ENCODE data around the gene TMEM40. TPM values are rescaled to one million over a fixed set of nuclear protein-coding genes. Genes with fewer than 3 reads are reported as not detected.
"Not testable (repeated sequence)": the region's sequence is repeated elsewhere in the genome, so short reads cannot be mapped to it uniquely, and the experiment has no call there.

Gene TMEM40
- total RNA-seq, 2 experiments from 2014 or later, result not detected

DNA sequence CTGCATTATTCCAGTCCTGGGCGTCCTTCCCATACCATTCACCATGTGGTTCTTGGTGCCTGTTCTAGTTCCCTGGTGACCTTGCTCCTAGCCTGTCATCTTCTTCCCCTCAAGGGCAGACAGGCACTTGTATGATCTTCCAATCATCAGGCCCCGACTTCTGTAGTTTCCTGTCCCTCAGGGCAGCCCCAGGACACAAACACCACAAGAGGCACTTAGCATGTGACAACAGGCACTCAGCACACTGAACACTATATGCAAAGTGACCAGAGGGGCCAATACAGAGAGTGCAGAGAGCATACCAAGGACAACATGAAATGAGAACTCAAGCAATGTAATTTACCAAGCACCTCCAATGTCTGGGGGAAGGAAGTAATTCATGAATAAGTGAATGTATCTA is 17.9 kb downstream of the TMEM40 start:
- Mint-ChIP-seq H3K9me3 (no peaks in the 10 kb centered on the region), H3K27me3 (ENCODE audit: low read depth) (no peaks in the 10 kb centered on the region), H3K36me3 (ENCODE audit: low read depth) (no peaks in the 10 kb centered on the region), H3K4me3 (no peak overlapping the region), H3K27ac (no peak overlapping the region), H3K4me1 (ENCODE audit: low read depth) (no peaks in the 10 kb centered on the region)
- DNase-seq, result no peak
- intact Hi-C loops (cut with micrococcal nuclease), result no loop called here
- CTCF ChIA-PET, result no interaction called here

DNA sequence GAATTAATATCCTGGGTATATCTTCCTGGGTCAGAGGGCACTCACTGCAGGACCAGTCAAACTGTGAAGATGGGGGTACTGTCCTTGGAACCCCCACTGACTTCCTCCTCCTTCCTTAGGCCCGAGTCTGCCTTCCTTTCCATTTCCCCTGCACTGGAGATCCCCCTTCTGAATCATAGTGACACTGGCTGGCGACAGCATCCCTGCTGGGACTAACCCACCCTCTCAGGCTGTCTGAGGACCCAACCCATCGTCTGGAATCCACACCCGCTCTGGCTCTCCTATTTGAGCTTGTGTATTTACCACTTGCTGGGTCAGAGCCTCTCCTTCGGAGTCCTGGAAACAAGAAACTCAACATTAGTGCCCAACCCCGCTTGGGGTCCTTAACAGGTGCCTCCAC is 21.2 kb downstream of the TMEM40 start:
- CTCF ChIA-PET, result no interaction called here
- no peak overlapping the region for H3K4me3 Mint-ChIP-seq
- intact Hi-C loops (cut with micrococcal nuclease), result no loop called here
- no peaks in the 10 kb centered on the region for H3K9me3 Mint-ChIP-seq
- no peak overlapping the region for H3K27ac Mint-ChIP-seq
- H3K27me3 Mint-ChIP-seq (ENCODE audit: low read depth), result no peaks in the 10 kb centered on the region
- no peaks in the 10 kb centered on the region for H3K4me1 Mint-ChIP-seq (ENCODE audit: low read depth)
- no peak for DNase-seq
- no peaks in the 10 kb centered on the region for H3K36me3 Mint-ChIP-seq (ENCODE audit: low read depth)

DNA sequence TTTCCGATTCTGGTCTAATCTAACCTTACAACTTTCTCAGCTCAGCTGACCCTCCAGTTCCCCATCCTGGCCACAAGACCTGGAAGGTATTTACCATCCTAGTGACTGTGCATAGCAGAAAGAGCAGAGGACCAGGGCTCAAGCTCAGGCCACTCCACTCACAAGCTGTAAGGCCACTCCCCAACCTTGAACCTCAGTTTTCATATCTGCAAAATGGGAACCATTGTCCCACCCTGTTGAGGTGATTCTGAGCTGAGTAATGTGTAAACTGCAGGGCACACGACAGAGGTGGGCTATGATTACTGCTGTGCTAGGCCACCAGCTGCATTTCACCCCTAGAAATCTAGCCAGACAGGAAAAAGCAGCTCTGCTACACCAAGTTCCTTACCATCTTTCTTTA is 21.7 kb downstream of the TMEM40 start:
- CTCF ChIA-PET, result interaction anchor here (0.6 kb wide), 1 partner anchor 1401 kb away, joined by 4 read pairs; no protein-coding TSS in a partner anchor
- Mint-ChIP-seq H3K36me3 (ENCODE audit: low read depth) (no peaks in the 10 kb centered on the region), H3K4me3 (no peak overlapping the region), H3K9me3 (no peaks in the 10 kb centered on the region), H3K27me3 (ENCODE audit: low read depth) (no peaks in the 10 kb centered on the region), H3K27ac (no peak overlapping the region), H3K4me1 (ENCODE audit: low read depth) (no peaks in the 10 kb centered on the region)
- no peak for DNase-seq
- intact Hi-C loops (cut with micrococcal nuclease), result no loop called here

DNA sequence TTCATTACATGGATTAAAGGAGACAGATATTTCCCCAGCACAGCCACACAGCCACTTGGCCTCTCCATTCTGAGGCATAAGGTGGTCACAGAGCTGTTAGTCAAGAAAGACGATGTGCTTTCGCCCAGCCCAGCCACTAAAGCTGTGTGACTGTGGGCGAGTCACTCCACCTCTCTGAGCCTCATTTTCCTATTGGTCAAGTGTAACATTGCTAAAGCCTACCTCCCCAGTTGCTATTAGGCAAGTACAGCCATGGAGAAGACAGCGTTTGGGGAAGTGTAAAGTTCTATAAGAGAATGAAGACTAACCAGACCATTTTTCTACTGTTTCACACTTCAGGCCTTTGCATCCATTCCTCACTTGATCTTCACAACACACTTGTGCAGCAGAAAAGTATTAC is 24.1 kb downstream of the TMEM40 start:
- intact Hi-C loops (cut with micrococcal nuclease), result no loop called here
- Mint-ChIP-seq H3K4me1 (ENCODE audit: low read depth) (no peaks in the 10 kb centered on the region), H3K4me3 (no peak overlapping the region), H3K36me3 (ENCODE audit: low read depth) (no peaks in the 10 kb centered on the region), H3K9me3 (no peaks in the 10 kb centered on the region), H3K27ac (no peak overlapping the region), H3K27me3 (ENCODE audit: low read depth) (no peaks in the 10 kb centered on the region)
- CTCF ChIA-PET, result interaction anchor here (1.4 kb wide), 1 partner anchor 15 kb away, joined by 6 read pairs; no protein-coding TSS in a partner anchor
- DNase-seq, result no peak

DNA sequence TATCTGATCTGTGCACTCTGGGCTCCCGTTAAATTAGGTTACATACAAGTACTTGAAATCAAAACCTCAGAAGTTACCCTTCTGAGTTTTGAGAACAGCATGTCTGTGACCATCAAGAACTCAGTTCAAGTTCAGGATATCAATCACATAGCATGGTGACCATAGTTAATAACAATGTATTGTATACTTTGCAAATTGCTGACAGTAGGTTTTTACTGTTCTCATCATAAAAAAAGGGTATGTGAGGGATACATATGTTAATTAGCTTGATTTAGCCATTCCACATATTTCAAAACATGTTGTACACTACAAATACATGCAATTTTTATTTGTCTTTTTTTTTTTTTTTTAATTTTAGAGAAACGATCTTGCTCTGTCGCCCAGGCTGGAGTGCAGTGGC is 25.5 kb downstream of the TMEM40 start:
- Mint-ChIP-seq H3K27ac (no peak overlapping the region), H3K36me3 (ENCODE audit: low read depth) (no peaks in the 10 kb centered on the region), H3K4me3 (no peak overlapping the region), H3K4me1 (ENCODE audit: low read depth) (no peaks in the 10 kb centered on the region), H3K9me3 (no peaks in the 10 kb centered on the region), H3K27me3 (ENCODE audit: low read depth) (no peaks in the 10 kb centered on the region)
- DNase-seq, result no peak
- CTCF ChIA-PET, result no interaction called here
- intact Hi-C loops (cut with micrococcal nuclease), result no loop called here

DNA sequence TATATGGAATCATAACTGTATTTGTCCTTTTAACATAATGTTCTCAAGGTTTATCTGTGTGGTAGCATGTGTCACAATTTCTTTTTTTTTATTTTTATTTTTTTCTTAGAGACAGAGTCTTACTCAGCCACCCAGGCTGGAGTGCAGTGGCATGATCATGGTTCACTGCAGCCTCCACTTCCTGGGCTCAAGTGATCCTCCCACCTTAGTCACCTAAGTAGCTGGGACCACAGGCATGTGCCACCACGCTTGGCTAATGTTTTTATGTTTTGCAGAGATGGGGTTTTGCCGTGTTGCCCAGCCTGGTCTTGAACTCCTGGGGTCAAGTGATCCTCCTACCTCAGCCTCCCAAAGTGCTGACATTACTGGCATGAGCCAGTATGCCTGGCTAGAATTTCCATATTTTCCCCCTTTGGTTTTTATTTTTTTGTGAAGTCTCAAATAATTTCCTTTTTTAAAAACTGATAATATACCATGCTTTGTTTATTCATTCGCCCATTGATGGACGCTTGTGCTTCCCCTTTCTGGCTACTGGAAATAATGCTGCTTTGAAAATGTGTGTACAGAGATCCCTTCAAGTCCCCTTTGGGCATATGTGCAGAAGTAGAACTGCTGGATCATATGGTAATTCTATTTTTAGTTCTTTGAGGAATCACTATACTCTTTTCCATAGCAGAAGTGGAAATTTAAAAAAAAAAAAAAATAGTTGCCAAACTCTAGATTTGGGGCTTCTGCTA is 28.4 kb downstream of the TMEM40 start:
- H3K27ac Mint-ChIP-seq, result no peak overlapping the region
- H3K4me1 Mint-ChIP-seq (ENCODE audit: low read depth), result no peaks in the 10 kb centered on the region
- no peak for DNase-seq
- intact Hi-C loops (cut with micrococcal nuclease), result no loop called here
- no peaks in the 10 kb centered on the region for H3K27me3 Mint-ChIP-seq (ENCODE audit: low read depth)
- no peaks in the 10 kb centered on the region for H3K9me3 Mint-ChIP-seq
- CTCF ChIA-PET, result no interaction called here
- no peak overlapping the region for H3K4me3 Mint-ChIP-seq
- H3K36me3 Mint-ChIP-seq (ENCODE audit: low read depth), result no peaks in the 10 kb centered on the region

DNA sequence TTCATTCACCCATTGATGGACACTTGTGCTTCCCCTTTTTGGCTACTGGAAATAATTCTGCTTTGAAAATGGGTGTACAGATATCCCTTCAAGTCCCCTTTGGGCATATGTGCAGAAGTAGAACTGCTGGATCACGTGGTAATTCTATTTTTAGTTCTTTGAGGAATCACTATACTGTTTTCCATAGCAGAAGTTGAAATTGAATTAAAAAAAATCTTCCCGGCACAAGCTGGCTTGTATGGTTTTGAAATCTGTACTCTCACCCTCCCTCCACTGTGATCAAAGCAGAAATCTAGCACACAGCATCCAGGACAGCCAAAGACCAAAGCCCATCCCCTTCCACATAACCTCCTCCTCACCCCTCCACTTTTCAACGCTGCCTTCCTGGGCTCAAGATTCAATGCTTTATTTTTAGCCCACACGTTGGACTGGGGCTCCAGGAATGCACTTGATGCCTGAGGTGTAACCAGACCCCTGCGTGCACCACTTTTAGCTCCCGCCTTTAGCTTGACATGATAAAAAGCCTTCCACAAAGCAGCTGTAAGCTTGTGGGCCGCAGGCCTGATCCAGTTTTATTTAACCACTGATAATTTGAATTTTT is 29.9 kb downstream of the TMEM40 start:
- no peaks in the 10 kb centered on the region for H3K36me3 Mint-ChIP-seq (ENCODE audit: low read depth)
- no peaks in the 10 kb centered on the region for H3K9me3 Mint-ChIP-seq
- no peaks in the 10 kb centered on the region for H3K4me1 Mint-ChIP-seq (ENCODE audit: low read depth)
- no peak overlapping the region for H3K27ac Mint-ChIP-seq
- no peaks in the 10 kb centered on the region for H3K27me3 Mint-ChIP-seq (ENCODE audit: low read depth)
- DNase-seq, result no peak
- CTCF ChIA-PET, result interaction anchor here (1.2 kb wide), 1 partner anchor 20 kb away, joined by 4 read pairs; no protein-coding TSS in a partner anchor
- intact Hi-C loops (cut with micrococcal nuclease), result no loop called here
- no peak overlapping the region for H3K4me3 Mint-ChIP-seq

DNA sequence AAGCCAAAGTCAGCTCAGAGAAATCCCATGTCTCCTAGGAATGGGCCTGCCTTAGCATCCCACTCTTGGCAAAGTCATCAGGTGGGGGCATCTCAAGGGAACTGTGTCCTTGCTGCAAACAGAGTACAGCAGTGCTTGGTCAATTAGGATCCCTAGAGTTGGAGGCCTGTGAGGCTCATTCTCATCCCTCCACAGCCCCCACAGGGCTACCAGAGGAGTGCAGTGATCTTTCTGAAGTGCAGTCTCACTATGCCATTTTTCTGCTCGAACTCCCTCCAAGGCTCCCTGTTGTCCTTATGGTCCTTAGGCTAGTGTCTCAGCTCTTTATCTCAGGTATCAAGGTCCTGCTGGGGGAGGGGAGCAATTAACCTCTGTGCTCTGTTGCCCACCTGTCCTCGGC is 31.1 kb downstream of the TMEM40 start:
- no peaks in the 10 kb centered on the region for H3K4me1 Mint-ChIP-seq (ENCODE audit: low read depth)
- DNase-seq, result no peak
- H3K36me3 Mint-ChIP-seq (ENCODE audit: low read depth), result no peaks in the 10 kb centered on the region
- CTCF ChIA-PET, result interaction anchor here (0.6 kb wide), 1 partner anchor 137 kb away, joined by 3 read pairs; no protein-coding TSS in a partner anchor
- H3K9me3 Mint-ChIP-seq, result no peaks in the 10 kb centered on the region
- intact Hi-C loops (cut with micrococcal nuclease), result no loop called here
- no peak overlapping the region for H3K27ac Mint-ChIP-seq
- H3K4me3 Mint-ChIP-seq, result no peak overlapping the region
- no peaks in the 10 kb centered on the region for H3K27me3 Mint-ChIP-seq (ENCODE audit: low read depth)

DNA sequence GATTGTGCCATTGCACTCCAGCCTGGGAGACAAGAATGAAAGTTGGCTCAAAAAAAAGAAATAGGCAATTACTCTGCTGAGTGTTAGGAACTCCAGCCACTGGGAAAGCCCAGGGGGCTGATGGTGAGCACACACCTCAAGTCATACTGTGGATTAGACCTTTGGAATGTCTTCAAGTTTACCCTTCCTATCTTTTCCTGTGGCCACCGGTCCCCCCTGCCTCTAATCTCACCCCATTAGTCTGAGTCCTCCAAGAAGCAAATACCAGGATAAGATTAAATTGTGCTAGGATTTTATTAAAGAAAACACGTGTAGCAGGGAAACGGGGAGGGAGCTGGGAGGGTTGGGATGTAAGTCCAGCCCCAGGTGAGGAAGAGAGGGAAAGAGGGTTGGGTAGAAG is 31.6 kb downstream of the TMEM40 start:
- no peaks in the 10 kb centered on the region for H3K9me3 Mint-ChIP-seq
- no peaks in the 10 kb centered on the region for H3K36me3 Mint-ChIP-seq (ENCODE audit: low read depth)
- no peak overlapping the region for H3K27ac Mint-ChIP-seq
- H3K4me1 Mint-ChIP-seq (ENCODE audit: low read depth), result no peaks in the 10 kb centered on the region
- CTCF ChIA-PET, result no interaction called here
- no peaks in the 10 kb centered on the region for H3K27me3 Mint-ChIP-seq (ENCODE audit: low read depth)
- no peak overlapping the region for H3K4me3 Mint-ChIP-seq
- intact Hi-C loops (cut with micrococcal nuclease), result no loop called here
- no peak for DNase-seq

DNA sequence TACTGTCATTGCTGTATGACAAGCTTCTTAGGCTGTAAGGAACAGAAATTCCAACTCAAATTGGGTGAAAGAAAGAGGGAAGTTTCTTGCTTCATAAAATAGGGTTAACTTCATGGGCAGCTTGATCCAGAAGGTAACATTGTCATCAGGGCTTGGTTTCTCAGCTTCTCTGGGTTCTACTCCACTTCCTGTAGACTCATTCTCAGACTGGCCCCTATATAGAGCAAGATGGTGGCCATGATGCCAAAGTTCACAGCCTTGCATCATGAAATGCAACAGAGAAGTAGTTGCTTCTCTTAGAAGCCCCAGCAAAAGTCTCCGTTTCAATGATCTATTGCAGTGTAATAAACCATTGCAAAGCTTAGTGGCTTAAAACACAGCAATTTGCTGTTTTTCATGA is 33.6 kb downstream of the TMEM40 start:
- H3K27me3 Mint-ChIP-seq (ENCODE audit: low read depth), result no peaks in the 10 kb centered on the region
- no peak overlapping the region for H3K27ac Mint-ChIP-seq
- intact Hi-C loops (cut with micrococcal nuclease), result no loop called here
- H3K36me3 Mint-ChIP-seq (ENCODE audit: low read depth), result no peaks in the 10 kb centered on the region
- no peaks in the 10 kb centered on the region for H3K4me1 Mint-ChIP-seq (ENCODE audit: low read depth)
- CTCF ChIA-PET, result interaction anchor here (0.6 kb wide), 1 partner anchor 129 kb away, joined by 8 read pairs; no protein-coding TSS in a partner anchor
- H3K9me3 Mint-ChIP-seq, result no peaks in the 10 kb centered on the region
- no peak for DNase-seq
- no peak overlapping the region for H3K4me3 Mint-ChIP-seq

DNA sequence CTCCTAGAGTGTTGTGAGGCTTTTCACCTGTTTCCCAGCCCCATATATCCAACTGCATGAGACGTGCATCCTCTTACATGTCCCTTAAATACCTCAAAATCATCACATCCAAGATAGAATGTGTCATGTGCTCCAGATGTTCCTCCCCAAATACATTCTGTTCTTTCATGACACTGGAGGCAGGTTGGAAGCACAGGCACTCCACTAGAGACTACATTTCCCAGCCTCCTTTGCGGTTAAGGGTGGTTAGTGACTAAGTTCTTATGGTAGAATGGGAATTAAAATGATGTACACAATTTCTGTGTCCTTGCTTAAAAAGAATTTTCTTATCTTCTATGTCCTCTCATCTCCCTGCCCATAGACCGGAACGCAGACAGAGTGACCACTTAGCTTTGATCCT is 34.3 kb downstream of the TMEM40 start:
- H3K36me3 Mint-ChIP-seq (ENCODE audit: low read depth), result no peaks in the 10 kb centered on the region
- peaks cover 5% of the 10 kb centered on the region for H3K4me1 Mint-ChIP-seq (ENCODE audit: low read depth)
- H3K9me3 Mint-ChIP-seq, result no peaks in the 10 kb centered on the region
- H3K27me3 Mint-ChIP-seq (ENCODE audit: low read depth), result no peaks in the 10 kb centered on the region
- no peak overlapping the region for H3K27ac Mint-ChIP-seq
- CTCF ChIA-PET, result interaction anchor here (0.6 kb wide), 1 partner anchor 128 kb away, joined by 8 read pairs; no protein-coding TSS in a partner anchor
- H3K4me3 Mint-ChIP-seq, result no peak overlapping the region
- intact Hi-C loops (cut with micrococcal nuclease), result loop anchor here (5.0 kb wide), 1 partner anchor 122 kb away; no protein-coding TSS in a partner anchor
- no peak for DNase-seq

DNA sequence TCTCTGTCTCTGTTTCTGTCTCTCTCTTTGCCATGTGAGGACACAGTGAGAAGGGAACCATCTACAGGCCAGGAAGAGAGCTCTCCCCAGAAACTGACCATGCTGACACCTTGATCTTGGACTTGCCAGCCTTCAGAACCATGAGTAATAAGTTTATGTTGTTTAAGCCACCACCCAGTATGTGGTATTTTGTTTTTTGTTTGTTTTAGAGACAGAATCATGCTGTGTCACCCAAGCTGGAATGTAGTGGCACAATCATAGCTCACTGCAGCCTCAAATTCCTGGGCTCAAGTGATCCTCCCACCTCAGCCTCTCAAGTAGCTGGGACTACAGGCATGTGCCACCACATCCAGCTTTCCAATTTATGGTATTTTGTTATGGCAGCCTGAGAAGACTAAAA is 35.7 kb downstream of the TMEM40 start:
- H3K4me3 Mint-ChIP-seq; H3K9me3 Mint-ChIP-seq; H3K27ac Mint-ChIP-seq; H3K36me3 Mint-ChIP-seq (ENCODE audit: low read depth); H3K4me1 Mint-ChIP-seq (ENCODE audit: low read depth); DNase-seq; H3K27me3 Mint-ChIP-seq (ENCODE audit: low read depth): not testable (repeated sequence)
- intact Hi-C loops (cut with micrococcal nuclease), result loop anchor here (5.0 kb wide), 1 partner anchor 121 kb away; no protein-coding TSS in a partner anchor
- CTCF ChIA-PET, result interaction anchor here (0.6 kb wide), 1 partner anchor 120 kb away, joined by 4 read pairs; no protein-coding TSS in a partner anchor

DNA sequence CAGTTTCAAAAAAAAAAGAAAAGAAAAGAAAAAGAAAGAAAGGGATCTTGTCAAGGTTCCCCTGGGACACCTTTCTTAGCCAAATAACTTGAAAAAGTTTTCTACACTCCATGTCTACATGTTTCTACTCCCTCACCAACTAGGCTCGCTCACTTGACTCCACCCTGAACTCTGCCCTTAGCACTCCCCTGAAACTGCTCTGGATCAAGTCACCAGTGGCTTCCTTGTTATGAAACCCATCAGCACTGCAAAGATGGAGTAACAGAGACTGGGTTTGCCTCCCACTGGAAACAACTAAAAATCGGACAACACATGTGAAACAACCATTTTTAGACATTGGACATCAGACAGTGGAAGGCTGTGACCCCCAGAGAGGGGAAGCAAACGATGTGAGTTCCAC is 36.8 kb downstream of the TMEM40 start:
- CTCF ChIA-PET, result interaction anchor here (0.7 kb wide), 2 partner anchors 121 to 305 kb away, joined by 3 read pairs; no protein-coding TSS in a partner anchor
- no peaks in the 10 kb centered on the region for H3K27me3 Mint-ChIP-seq (ENCODE audit: low read depth)
- intact Hi-C loops (cut with micrococcal nuclease), result loop anchor here (5.0 kb wide), 1 partner anchor 120 kb away; no protein-coding TSS in a partner anchor
- H3K27ac Mint-ChIP-seq, result no peak overlapping the region
- no peaks in the 10 kb centered on the region for H3K9me3 Mint-ChIP-seq
- no peak for DNase-seq
- H3K4me3 Mint-ChIP-seq, result no peak overlapping the region
- H3K36me3 Mint-ChIP-seq (ENCODE audit: low read depth), result no peaks in the 10 kb centered on the region
- H3K4me1 Mint-ChIP-seq (ENCODE audit: low read depth), result peaks cover 9% of the 10 kb centered on the region
